WI38 (cell line): Measurements from ENCODE around the gene PLEKHG1.

Experiments
- H3K4me3 ChIP-seq: 2 replicates; pipeline ENCODE4 v1.5.1; 2011; ENCODE audit warnings: low read depth, mild to moderate bottlenecking, control low read depth, low read length
- TF ChIP-seq, protein P1 (sequence below): IDR thresholded peaks from 2 replicates; pipeline ENCODE4 v1.5.1; 2012; ENCODE audit warnings: low read depth, mild to moderate bottlenecking, control low read depth, low read length

Gene PLEKHG1

DNA sequence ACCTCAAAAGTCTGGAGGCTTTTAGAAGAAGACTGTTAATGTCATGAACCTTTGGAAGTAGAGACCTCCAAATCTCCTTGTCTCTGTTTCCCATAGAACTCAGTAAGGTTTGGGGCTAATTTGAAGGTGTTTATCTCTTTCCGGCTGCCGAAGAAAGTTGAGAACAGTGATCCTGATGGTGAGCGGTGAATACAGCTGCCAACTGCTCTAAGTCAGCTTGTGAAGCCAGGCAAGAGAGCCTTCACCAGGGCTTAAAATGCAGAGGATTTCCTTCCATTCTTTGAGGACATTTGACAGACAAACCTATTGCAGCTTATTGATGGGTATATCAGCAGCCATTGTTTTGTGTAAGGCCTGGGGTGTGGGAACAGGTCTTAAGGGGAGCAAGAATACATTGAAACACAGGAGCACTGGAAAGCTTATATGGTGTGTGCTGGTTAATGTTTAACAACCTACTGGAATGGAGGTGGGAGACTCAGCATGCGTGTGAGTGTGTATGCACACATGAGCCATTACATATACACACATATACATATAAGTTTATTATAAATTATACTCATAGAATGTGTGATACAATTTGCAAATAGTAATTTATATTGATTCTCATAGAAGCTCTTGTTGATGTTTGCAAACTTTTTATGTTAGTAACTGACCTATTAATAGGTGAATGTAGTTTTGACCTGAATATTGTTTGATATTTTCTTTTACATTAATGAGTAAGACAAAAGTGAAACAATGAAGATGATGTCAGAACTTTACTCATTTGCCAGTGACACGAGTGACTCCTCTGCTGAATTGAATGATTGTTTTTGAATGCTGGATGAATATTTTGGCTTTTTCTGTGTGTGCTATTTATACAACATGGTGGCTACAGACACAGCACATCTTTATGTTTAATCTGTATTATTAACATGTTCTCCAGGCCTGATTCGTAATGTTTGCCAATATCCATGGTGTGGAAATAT is 18.1 kb downstream of the PLEKHG1 start:
- TF ChIP-seq, protein P1, sequence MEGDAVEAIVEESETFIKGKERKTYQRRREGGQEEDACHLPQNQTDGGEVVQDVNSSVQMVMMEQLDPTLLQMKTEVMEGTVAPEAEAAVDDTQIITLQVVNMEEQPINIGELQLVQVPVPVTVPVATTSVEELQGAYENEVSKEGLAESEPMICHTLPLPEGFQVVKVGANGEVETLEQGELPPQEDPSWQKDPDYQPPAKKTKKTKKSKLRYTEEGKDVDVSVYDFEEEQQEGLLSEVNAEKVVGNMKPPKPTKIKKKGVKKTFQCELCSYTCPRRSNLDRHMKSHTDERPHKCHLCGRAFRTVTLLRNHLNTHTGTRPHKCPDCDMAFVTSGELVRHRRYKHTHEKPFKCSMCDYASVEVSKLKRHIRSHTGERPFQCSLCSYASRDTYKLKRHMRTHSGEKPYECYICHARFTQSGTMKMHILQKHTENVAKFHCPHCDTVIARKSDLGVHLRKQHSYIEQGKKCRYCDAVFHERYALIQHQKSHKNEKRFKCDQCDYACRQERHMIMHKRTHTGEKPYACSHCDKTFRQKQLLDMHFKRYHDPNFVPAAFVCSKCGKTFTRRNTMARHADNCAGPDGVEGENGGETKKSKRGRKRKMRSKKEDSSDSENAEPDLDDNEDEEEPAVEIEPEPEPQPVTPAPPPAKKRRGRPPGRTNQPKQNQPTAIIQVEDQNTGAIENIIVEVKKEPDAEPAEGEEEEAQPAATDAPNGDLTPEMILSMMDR: no peak
- H3K4me3 ChIP-seq: no peak overlapping the region

- TF ChIP-seq, protein P1: no peak
- no peak overlapping the region for H3K4me3 ChIP-seq
Measured at GRCh38 chr6:150619275-150619674, 19.6 kb downstream of the PLEKHG1 start.

DNA sequence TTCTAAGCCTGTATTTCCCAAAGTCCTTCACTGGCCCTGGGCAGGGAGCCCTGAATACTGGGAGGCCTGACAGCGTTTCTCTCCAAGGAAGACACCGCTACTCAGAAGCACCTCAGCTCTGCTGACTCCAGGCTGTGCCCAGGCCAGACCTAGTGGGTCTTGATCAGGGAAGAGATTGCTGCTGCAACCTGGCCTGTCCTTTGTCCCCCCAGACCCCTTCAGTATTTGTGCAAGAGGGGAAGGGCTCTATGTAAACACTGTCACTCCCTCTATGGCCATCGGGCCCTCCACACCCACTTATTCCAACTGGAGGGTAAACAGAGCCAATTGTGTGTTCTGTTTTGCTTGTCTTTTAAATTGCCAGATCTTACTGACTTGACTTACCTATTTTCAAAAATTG is 20.6 kb downstream of the PLEKHG1 start:
- TF ChIP-seq, protein P1: no peak
- no peak overlapping the region for H3K4me3 ChIP-seq

GRCh38 chr6:150620763-150621162 is 21.1 kb downstream of the PLEKHG1 start:
- H3K4me3 ChIP-seq: no peak overlapping the region
- TF ChIP-seq, protein P1: no peak

GRCh38 chr6:150622476-150622875 is 22.8 kb downstream of the PLEKHG1 start:
- TF ChIP-seq, protein P1: no peak
- H3K4me3 ChIP-seq: no peak overlapping the region

DNA sequence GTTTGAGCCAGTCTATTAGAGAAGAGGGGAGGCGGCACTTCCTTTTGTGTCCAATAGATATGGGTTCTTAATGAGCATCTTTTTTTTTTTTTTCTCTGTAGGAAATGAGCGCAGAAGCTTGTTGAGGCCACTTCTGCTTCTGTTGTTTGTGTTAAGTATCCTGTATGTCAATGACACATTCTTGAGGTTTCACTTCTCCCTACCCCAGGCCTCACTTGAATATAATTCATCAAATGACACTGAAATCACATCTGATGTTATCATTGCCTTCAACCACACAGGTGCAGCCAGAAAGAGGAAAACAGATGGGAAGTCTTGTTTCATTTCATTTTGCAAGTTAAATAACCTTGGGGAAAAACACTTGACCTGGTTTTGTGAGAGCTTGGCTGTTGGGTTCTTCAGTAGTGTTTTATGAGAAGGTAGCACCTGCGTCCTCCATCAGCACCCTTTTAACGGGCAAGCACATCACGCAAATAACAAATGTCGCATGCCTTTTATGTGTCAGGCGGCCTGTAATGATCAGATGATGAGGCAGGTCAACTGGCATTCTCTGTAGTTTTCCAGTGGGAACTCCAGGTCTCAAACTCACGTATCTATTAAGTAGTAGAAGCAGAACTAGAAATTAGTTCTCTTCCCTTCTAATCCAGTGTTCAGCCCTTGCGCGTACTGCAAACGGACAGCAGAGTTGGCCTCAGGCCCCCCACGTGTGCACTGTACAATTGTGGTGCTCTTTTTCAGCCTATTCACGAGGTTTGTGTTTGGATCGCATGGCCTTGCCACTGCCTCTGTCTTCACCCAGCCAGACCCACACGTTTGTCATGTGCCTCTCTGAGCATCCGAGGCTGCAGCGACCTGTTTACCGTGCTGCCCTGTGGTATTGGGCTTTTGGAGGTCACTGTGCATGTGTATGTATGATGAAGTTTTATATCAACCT is 23.5 kb downstream of the PLEKHG1 start:
- no peak overlapping the region for H3K4me3 ChIP-seq
- TF ChIP-seq, protein P1: no peak

GRCh38 chr6:150624191-150624590 is 24.5 kb downstream of the PLEKHG1 start:
- no peak overlapping the region for H3K4me3 ChIP-seq
- TF ChIP-seq, protein P1: no peak
